IPS-15b (cell line): ENCODE results near the gene CHMP1B.
"Not testable (repeated sequence)": the region's sequence is repeated elsewhere in the genome, so short reads cannot be mapped to it uniquely, and the experiment has no call there.

ENCODE experiments used
- H3K27me3 ChIP-seq: one replicate; pipeline ENCODE4 v1.6.1; 2013; ENCODE audit warnings: low read length; ENCODE audit not compliant: control insufficient read depth, insufficient read depth
- H3K36me3 ChIP-seq: one replicate; pipeline ENCODE4 v1.6.1; 2013; ENCODE audit warnings: low read length; ENCODE audit not compliant: control insufficient read depth, insufficient read depth
- H3K4me1 ChIP-seq: one replicate; pipeline ENCODE4 v1.6.1; 2013; ENCODE audit warnings: mild to moderate bottlenecking, low read length; ENCODE audit not compliant: control insufficient read depth, insufficient read depth
- H3K4me3 ChIP-seq: one replicate; pipeline ENCODE4 v1.5.1; 2013; ENCODE audit warnings: low read depth, low read length
- H3K9ac ChIP-seq: one replicate; pipeline ENCODE4 v1.6.1; 2013; ENCODE audit warnings: low read depth, mild to moderate bottlenecking, low read length
- H3K9me3 ChIP-seq: one replicate; pipeline ENCODE4 v1.6.1; 2013; ENCODE audit warnings: mild to moderate bottlenecking, low read length; ENCODE audit not compliant: control insufficient read depth, insufficient read depth

CHMP1B gene

DNA sequence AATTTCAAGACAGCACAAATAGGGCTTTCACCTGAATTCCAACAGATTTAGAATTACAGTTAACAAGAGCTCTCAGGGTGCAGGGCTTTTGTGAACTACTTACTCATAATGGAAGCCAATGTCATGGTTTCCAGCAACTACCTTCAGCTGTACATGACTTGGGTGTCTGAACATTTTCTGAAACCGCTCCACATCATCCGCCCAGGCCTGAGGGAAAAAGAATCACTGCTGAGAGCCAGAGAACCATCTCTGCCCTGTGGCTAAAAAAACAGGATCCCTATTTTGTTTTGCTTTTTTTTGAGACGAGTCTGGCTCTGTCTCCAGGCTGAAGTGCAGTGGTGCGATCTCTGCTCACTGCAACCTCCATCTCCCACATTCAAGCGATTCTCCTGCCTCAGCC, 38.1 kb downstream of the CHMP1B start:
- Histone ChIP-seq H3K9me3 (no peaks in the 10 kb centered on the region), H3K4me3 (no peak overlapping the region), H3K36me3 (peaks cover 13% of the 10 kb centered on the region), H3K27me3 (no peaks in the 10 kb centered on the region), H3K9ac (no peak overlapping the region), H3K4me1 (no peaks in the 10 kb centered on the region)

GRCh38 chr18:11891737-11892136, 40.5 kb downstream of the CHMP1B start:
- Histone ChIP-seq H3K36me3 (peaks cover 6% of the 10 kb centered on the region), H3K27me3 (no peaks in the 10 kb centered on the region), H3K9ac (no peak overlapping the region), H3K9me3 (no peaks in the 10 kb centered on the region), H3K4me1 (no peaks in the 10 kb centered on the region), H3K4me3 (no peak overlapping the region)

DNA sequence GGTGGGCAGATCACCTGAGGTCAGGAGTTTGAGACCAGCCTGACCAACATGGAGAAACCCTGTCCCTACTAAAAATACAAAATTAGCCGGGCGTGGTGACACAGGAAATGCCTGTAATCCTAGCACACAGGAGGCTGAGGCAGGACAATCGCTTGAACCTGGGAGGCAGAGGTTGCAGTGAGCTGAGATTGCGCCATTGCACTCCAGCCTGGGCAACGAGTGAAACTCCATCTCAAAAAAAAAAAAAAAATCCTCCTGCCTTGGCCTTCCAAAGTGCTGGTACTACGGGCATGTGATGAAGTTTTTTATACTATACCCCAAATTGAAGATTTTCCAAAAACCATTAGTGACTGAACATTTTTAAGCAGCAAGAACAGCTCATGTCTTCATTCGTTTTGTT, 41.2 kb downstream of the CHMP1B start:
- not testable (repeated sequence) for H3K27me3 ChIP-seq, H3K9me3 ChIP-seq, H3K4me1 ChIP-seq, H3K9ac ChIP-seq, H3K4me3 ChIP-seq, H3K36me3 ChIP-seq

- no peaks in the 10 kb centered on the region for H3K9me3 ChIP-seq
- H3K9ac ChIP-seq = no peak overlapping the region
- H3K4me1 ChIP-seq = peaks cover 6% of the 10 kb centered on the region
- no peaks in the 10 kb centered on the region for H3K27me3 ChIP-seq
- H3K4me3 ChIP-seq = no peak overlapping the region
- H3K36me3 ChIP-seq = peaks cover 2% of the 10 kb centered on the region
Measured at GRCh38 chr18:11897781-11898180, 46.6 kb downstream of the CHMP1B start.

- H3K9ac ChIP-seq = no peak overlapping the region
- H3K27me3 ChIP-seq = no peaks in the 10 kb centered on the region
- no peaks in the 10 kb centered on the region for H3K9me3 ChIP-seq
- H3K4me3 ChIP-seq = no peak overlapping the region
- peaks cover 10% of the 10 kb centered on the region for H3K4me1 ChIP-seq
- H3K36me3 ChIP-seq = peaks cover 3% of the 10 kb centered on the region
Measured at GRCh38 chr18:11899063-11899462, 47.9 kb downstream of the CHMP1B start.

DNA sequence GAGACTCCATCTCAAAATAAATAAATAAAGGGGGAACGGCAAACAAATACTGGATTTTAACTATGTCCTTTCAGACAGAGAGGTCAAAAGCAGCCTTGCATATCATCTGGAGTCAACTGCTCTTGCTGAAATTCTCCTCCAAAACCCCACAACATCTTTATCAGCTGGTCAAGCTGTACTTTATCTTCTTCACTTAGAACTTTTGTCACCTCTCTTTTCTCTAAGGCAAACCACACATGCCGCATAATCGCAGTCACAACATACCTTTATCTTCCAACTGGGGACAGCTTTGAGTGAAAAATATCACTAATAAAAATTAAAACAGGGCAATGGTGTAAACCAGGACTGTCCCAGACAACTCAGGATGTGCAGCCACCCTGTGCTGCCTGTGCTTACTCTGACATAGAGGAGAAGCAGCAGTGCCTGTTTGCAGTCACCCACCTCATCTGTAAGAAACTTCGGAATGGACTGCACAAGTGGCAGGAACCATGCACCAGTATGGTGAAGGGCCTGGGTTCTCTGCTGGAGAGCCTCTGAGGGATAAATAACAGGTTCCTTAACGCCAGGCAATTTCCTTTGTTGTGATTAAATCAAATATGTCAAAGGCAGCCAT, 50.7 kb downstream of the CHMP1B start:
- Histone ChIP-seq H3K9ac (no peak overlapping the region), H3K9me3 (no peaks in the 10 kb centered on the region), H3K36me3 (peaks cover 6% of the 10 kb centered on the region), H3K4me3 (no peak overlapping the region), H3K27me3 (no peaks in the 10 kb centered on the region), H3K4me1 (peaks cover 20% of the 10 kb centered on the region)

- peaks cover 6% of the 10 kb centered on the region for H3K36me3 ChIP-seq
- H3K27me3 ChIP-seq = no peaks in the 10 kb centered on the region
- H3K4me3 ChIP-seq = no peak overlapping the region
- H3K4me1 ChIP-seq = peaks cover 20% of the 10 kb centered on the region
- H3K9ac ChIP-seq = no peak overlapping the region
- no peaks in the 10 kb centered on the region for H3K9me3 ChIP-seq
Measured at GRCh38 chr18:11902522-11903292, 51.5 kb downstream of the CHMP1B start.
